GM21717 (cell line): ENCODE measurements around the gene LASP1.
A peak's percentile ranks its signal among the peaks of the same experiment; 100 is the strongest.

Source experiments
- ATAC-seq: cut with Tn5 transposase; IDR thresholded peaks from one replicate; pipeline ENCODE4 v1.9.1; 2021; ENCODE audit warnings: mild to moderate bottlenecking, moderate library complexity; ENCODE audit not compliant: unreplicated experiment

Gene LASP1

GRCh38 chr17:38885728-38886642, 16.1 kb downstream of the LASP1 start:
- ATAC-seq: no peak

GRCh38 chr17:38886643-38887010, 16.8 kb downstream of the LASP1 start:
- ATAC-seq: no peak

GRCh38 chr17:38888842-38889241, 19.0 kb downstream of the LASP1 start:
- ATAC-seq: no peak

GRCh38 chr17:38889745-38890409, 20.0 kb downstream of the LASP1 start:
- ATAC-seq: no peak

GRCh38 chr17:38890410-38890746, 20.5 kb downstream of the LASP1 start:
- no peak for ATAC-seq

- ATAC-seq: no peak
Observed at GRCh38 chr17:38891441-38891840, 21.6 kb downstream of the LASP1 start.

GRCh38 chr17:38892083-38892482, 22.2 kb downstream of the LASP1 start:
- no peak for ATAC-seq

GRCh38 chr17:38892620-38893019, 22.8 kb downstream of the LASP1 start:
- ATAC-seq: no peak

- ATAC-seq: no peak
Observed at GRCh38 chr17:38893113-38893512, 23.3 kb downstream of the LASP1 start.

GRCh38 chr17:38893607-38894006, 23.7 kb downstream of the LASP1 start:
- ATAC-seq: no peak

GRCh38 chr17:38894276-38894675, 24.4 kb downstream of the LASP1 start:
- no peak for ATAC-seq

GRCh38 chr17:38896346-38896954, 26.6 kb downstream of the LASP1 start:
- no peak for ATAC-seq

GRCh38 chr17:38897176-38897575, 27.3 kb downstream of the LASP1 start:
- no peak for ATAC-seq

- no peak for ATAC-seq
Observed at GRCh38 chr17:38897671-38898290, 27.9 kb downstream of the LASP1 start.

GRCh38 chr17:38898291-38898679, 28.4 kb downstream of the LASP1 start:
- ATAC-seq: peak; percentile 8

GRCh38 chr17:38898812-38899348, 29.0 kb downstream of the LASP1 start:
- peak; percentile 63 for ATAC-seq

- ATAC-seq: peak; percentile 19
Observed at GRCh38 chr17:38899421-38899820, 29.6 kb downstream of the LASP1 start.

GRCh38 chr17:38900978-38901656, 31.3 kb downstream of the LASP1 start:
- no peak for ATAC-seq

GRCh38 chr17:38903404-38903803, 33.5 kb downstream of the LASP1 start:
- ATAC-seq: no peak

GRCh38 chr17:38904892-38905291, 35.0 kb downstream of the LASP1 start:
- ATAC-seq: no peak

- ATAC-seq: no peak
Observed at GRCh38 chr17:38905375-38905774, 35.5 kb downstream of the LASP1 start.
